Endodermal cell (in vitro differentiated cells): ENCODE data around the gene ZNF536. TPM values are rescaled to one million over a fixed set of nuclear protein-coding genes. Genes with fewer than 3 reads are reported as not detected.

Experiments
- DNase-seq: peaks from one replicate; pipeline ENCODE4 v3.0.0-alpha.2; 2017
- H3K27ac ChIP-seq: 2 replicates; pipeline ENCODE4 v1.5.1; 2013; ENCODE audit warnings: mild to moderate bottlenecking, low read depth, low read length, moderate library complexity
- H3K27me3 ChIP-seq: 2 replicates; pipeline ENCODE4 v1.6.1; 2013; ENCODE audit warnings: mild to moderate bottlenecking, low read length, moderate library complexity; ENCODE audit not compliant: insufficient read depth, control insufficient read depth, poor library complexity, severe bottlenecking
- H3K36me3 ChIP-seq: 2 replicates; pipeline ENCODE4 v1.7.0; 2013; ENCODE audit warnings: mild to moderate bottlenecking, low read length, moderate library complexity; ENCODE audit not compliant: control insufficient read depth, insufficient read depth
- H3K4me1 ChIP-seq: one replicate; pipeline ENCODE4 v1.7.0; 2013; ENCODE audit warnings: low read length; ENCODE audit not compliant: control insufficient read depth, insufficient read depth
- H3K4me3 ChIP-seq: 2 replicates; pipeline ENCODE4 v1.5.1; 2013; ENCODE audit warnings: mild to moderate bottlenecking, low read length, moderate library complexity
- H3K9ac ChIP-seq: 2 replicates; pipeline ENCODE4 v1.6.1; 2013; ENCODE audit warnings: mild to moderate bottlenecking, low read length, moderate library complexity; ENCODE audit not compliant: poor library complexity, severe bottlenecking; ENCODE audit errors: extremely low read depth
- H3K9me3 ChIP-seq: 2 replicates; pipeline ENCODE4 v1.6.1; 2013; ENCODE audit warnings: mild to moderate bottlenecking, low read length, moderate library complexity; ENCODE audit not compliant: control insufficient read depth
- H3K27ac Mint-ChIP-seq: 2 replicates; pipeline ENCODE4 v1.8.0; 2020; ENCODE audit warnings: mixed read lengths
- H3K27me3 Mint-ChIP-seq: 2 replicates; pipeline ENCODE4 v1.8.0; 2021; ENCODE audit warnings: mild to moderate bottlenecking, mixed read lengths; ENCODE audit not compliant: insufficient read depth
- H3K36me3 Mint-ChIP-seq: 2 replicates; pipeline ENCODE4 v1.8.0; 2020; ENCODE audit warnings: low read depth, mixed read lengths
- H3K4me1 Mint-ChIP-seq: 2 replicates; pipeline ENCODE4 v1.8.0; 2020; ENCODE audit warnings: mixed read lengths
- H3K4me3 Mint-ChIP-seq: 2 replicates; pipeline ENCODE4 v1.8.0; 2020; ENCODE audit warnings: mild to moderate bottlenecking, moderate library complexity, mixed read lengths
- H3K9me3 Mint-ChIP-seq: 2 replicates; pipeline ENCODE4 v1.8.0; 2020; ENCODE audit warnings: mild to moderate bottlenecking, mixed read lengths
- CTCF ChIP-seq: fragments of 200-600 bp; sonication (generic); conservative IDR thresholded peaks from 2 replicates; pipeline ENCODE4 v1.5.0; 2021; ENCODE audit warnings: antibody characterized with exemption, mild to moderate bottlenecking
- WGBS, 2 experiments: methylation state at CpG; one replicate each; pipeline versions ENCODE4 v1.1.5 to v1.1.7; 2013; ENCODE audit warnings: missing lambda C conversion rate in 2 of 2, mixed read lengths in 1 of 2; ENCODE audit not compliant: insufficient coverage in 1 of 2, insufficient read length in 1 of 2; 5-methylcytosine and 5-hydroxymethylcytosine counted together
- total RNA-seq, 2 donors: library from RNA; stranded (reverse); fragmentation: NEBNext Ultra II Directional in 1 of 2; extraction: Animal tissue kit (Norgen Biotek cat#: 25700) in 1 of 2; gene quantifications; 2 replicates in 1 of 2; 3 replicates in 1 of 2; pipeline ENCODE4 v1.2.1, GENCODE V29; 2021

Gene ZNF536
- total RNA-seq, 2 donors from 2014 or later = not detected

- 84 to 100% methylated on average over 5 of the region's 5 CpGs for WGBS, 2 experiments
- H3K4me3 Mint-ChIP-seq = no peak overlapping the region
- Histone ChIP-seq H3K9me3 (no peaks in the 10 kb centered on the region), H3K4me1 (peaks cover 2% of the 10 kb centered on the region), H3K4me3 (no peak overlapping the region), H3K27ac (no peak overlapping the region), H3K9ac (no peak overlapping the region), H3K36me3 (no peaks in the 10 kb centered on the region), H3K27me3 (no peaks in the 10 kb centered on the region)
- no peaks in the 10 kb centered on the region for H3K27me3 Mint-ChIP-seq
- peaks cover 11% of the 10 kb centered on the region for H3K4me1 Mint-ChIP-seq
- H3K36me3 Mint-ChIP-seq = no peaks in the 10 kb centered on the region
- no peak for DNase-seq
- no peak for TF ChIP-seq CTCF
- no peak overlapping the region for H3K27ac Mint-ChIP-seq
- H3K9me3 Mint-ChIP-seq = no peaks in the 10 kb centered on the region
These were observed 180.4 kb downstream of the ZNF536 start for GRCh38 chr19:30552593-30552992.

GRCh38 chr19:30555075-30555790, 183.0 kb downstream of the ZNF536 start:
- Histone ChIP-seq H3K27me3 (no peaks in the 10 kb centered on the region), H3K9me3 (no peaks in the 10 kb centered on the region), H3K36me3 (no peaks in the 10 kb centered on the region), H3K4me1 (peaks cover 2% of the 10 kb centered on the region), H3K27ac (no peak overlapping the region), H3K9ac (no peak overlapping the region), H3K4me3 (no peak overlapping the region)
- Mint-ChIP-seq H3K4me1 (peaks cover 19% of the 10 kb centered on the region), H3K27ac (no peak overlapping the region), H3K36me3 (no peaks in the 10 kb centered on the region), H3K4me3 (no peak overlapping the region), H3K9me3 (no peaks in the 10 kb centered on the region), H3K27me3 (peaks cover 3% of the 10 kb centered on the region)
- WGBS, 2 experiments = 86 to 96% methylated on average over 5 to 12 of the region's 12 CpGs
- DNase-seq = peak; percentile 23
- TF ChIP-seq CTCF = no peak

GRCh38 chr19:30555791-30556110, 183.6 kb downstream of the ZNF536 start:
- Histone ChIP-seq H3K9me3 (no peaks in the 10 kb centered on the region), H3K4me1 (peaks cover 2% of the 10 kb centered on the region), H3K9ac (no peak overlapping the region), H3K27me3 (no peaks in the 10 kb centered on the region), H3K4me3 (no peak overlapping the region), H3K36me3 (no peaks in the 10 kb centered on the region), H3K27ac (no peak overlapping the region)
- no peak for TF ChIP-seq CTCF
- no peaks in the 10 kb centered on the region for H3K36me3 Mint-ChIP-seq
- peaks cover 19% of the 10 kb centered on the region for H3K4me1 Mint-ChIP-seq
- 86 to 100% methylated on average over 1 of the region's 1 CpG for WGBS, 2 experiments
- H3K27ac Mint-ChIP-seq = no peak overlapping the region
- DNase-seq = no peak
- H3K9me3 Mint-ChIP-seq = no peaks in the 10 kb centered on the region
- no peak overlapping the region for H3K4me3 Mint-ChIP-seq
- H3K27me3 Mint-ChIP-seq = peaks cover 3% of the 10 kb centered on the region
